B cell (primary cell): ENCODE results near the gene LONP1.

Experiments used
- CTCF ChIP-seq: fragments of 200-600 bp; IDR thresholded peaks from one replicate; pipeline ENCODE4 v1.8.0; 2022; ENCODE audit warnings: antibody characterized with exemption, mild to moderate bottlenecking
- EZH2 ChIP-seq: IDR thresholded peaks from 2 replicates; pipeline ENCODE4 v1.6.1; 2012; ENCODE audit warnings: borderline replicate concordance, low read depth, mild to moderate bottlenecking, moderate library complexity, low read length; ENCODE audit not compliant: insufficient read depth, poor library complexity, severe bottlenecking

DNA sequence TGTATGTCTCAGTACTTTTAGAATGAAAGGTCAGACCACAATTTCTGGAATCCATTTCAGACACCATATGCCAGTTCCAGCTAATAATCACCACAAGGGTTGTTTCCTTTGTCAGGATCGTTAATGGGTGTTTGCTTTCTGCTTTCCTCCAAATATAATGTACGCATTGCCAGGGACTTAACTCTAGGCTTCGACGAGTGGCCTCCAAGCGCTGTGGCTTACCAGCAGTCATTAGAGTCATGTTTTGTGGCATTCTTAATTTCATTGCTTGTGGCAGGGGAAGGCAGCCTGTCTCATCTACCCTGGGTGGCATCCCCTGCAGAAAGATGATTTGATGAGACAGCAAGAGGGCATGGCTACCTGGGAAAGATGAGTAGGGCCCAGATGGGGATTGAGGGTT is 74.5 kb downstream of the LONP1 start:
- TF ChIP-seq EZH2 (no peak), CTCF (no peak)
